SK-N-SH (cell line): Measurements from ENCODE around the gene MCC. TPM values are rescaled to one million over a fixed set of nuclear protein-coding genes. Genes with fewer than 3 reads are reported as not detected.

Source experiments
- CTCF ChIA-PET: fragments of 300-600, 350-600 bp; formaldehyde crosslinking; extraction: SDS; loops from one replicate; lab custom pipeline; 2021; lab: Yijun Ruan, JAX
- POLR2A ChIA-PET: fragments of 350-600 bp; sonication (Branson Sonifier 250); formaldehyde crosslinking; extraction: SDS; loops from one replicate; lab custom pipeline; 2020; ENCODE audit warnings: antibody characterized with exemption, inconsistent platforms; lab: Yijun Ruan, JAX
- DNase-seq: peaks from one replicate; pipeline ENCODE4 v3.0.0; 2012
- H2AFZ ChIP-seq: fragments of 200-600 bp; sonication (generic); 2 replicates; pipeline ENCODE4 v1.8.1; 2016; ENCODE audit warnings: antibody characterized with exemption, mild to moderate bottlenecking, low read depth
- H3F3A ChIP-seq: fragments of 200-600 bp; sonication (generic); replicated peaks from 2 replicates; pipeline ENCODE3; 2016; ENCODE audit warnings: antibody characterized with exemption, mild to moderate bottlenecking; ENCODE audit not compliant: insufficient read depth
- H3K27ac ChIP-seq, 2 experiments: fragments of 200-500 bp in 1 of 2; fragments of 200-600 bp in 1 of 2; sonication (Bioruptor generic) in 1 of 2; sonication (generic), shearing (Covaris generic) in 1 of 2; 2 replicates each; pipeline versions ENCODE4 v1.5.1 to v1.6.1; 2014 to 2016; ENCODE audit warnings: low read depth in 2 of 2, inconsistent platforms in 1 of 2, low read length in 1 of 2, mild to moderate bottlenecking in 1 of 2, mixed read lengths in 1 of 2
- H3K27me3 ChIP-seq: fragments of 200-600 bp; sonication (generic), shearing (Covaris generic); 2 replicates; pipeline ENCODE4 v1.6.1; 2016; ENCODE audit warnings: mixed run types; ENCODE audit not compliant: insufficient read depth
- H3K36me3 ChIP-seq, 2 experiments: fragments of 200-500 bp in 1 of 2; fragments of 200-600 bp in 1 of 2; sonication (Bioruptor generic) in 1 of 2; sonication (generic) in 1 of 2; replicated peaks in 1 of 2; 2 replicates each; pipeline versions ENCODE3 to v1.5.1; 2014 to 2016; ENCODE audit warnings: low read length in 1 of 2, mild to moderate bottlenecking in 1 of 2; ENCODE audit not compliant: insufficient read depth in 2 of 2, control insufficient read depth in 1 of 2
- H3K4me1 ChIP-seq, 2 experiments: fragments of 200-500 bp in 1 of 2; fragments of 200-600 bp in 1 of 2; sonication (Bioruptor generic) in 1 of 2; sonication (generic), shearing (Covaris generic) in 1 of 2; 2 replicates each; pipeline versions ENCODE4 v1.5.1 to v1.6.1; 2014 to 2016; ENCODE audit warnings: low read depth in 1 of 2, low read length in 1 of 2, mixed run types in 1 of 2; ENCODE audit not compliant: insufficient read depth in 2 of 2, control insufficient read depth in 1 of 2
- H3K4me2 ChIP-seq: fragments of 200-600 bp; sonication (generic), shearing (Covaris generic); 2 replicates; pipeline ENCODE4 v1.6.1; 2017; ENCODE audit warnings: mixed run types
- H3K4me3 ChIP-seq, 2 experiments: fragments of 200-500 bp in 1 of 2; fragments of 200-600 bp in 1 of 2; sonication (Bioruptor generic) in 1 of 2; sonication (generic), shearing (Covaris generic) in 1 of 2; 2 replicates each; pipeline versions ENCODE4 v1.5.1 to v1.8.1; 2014 to 2016; ENCODE audit warnings: low read depth in 2 of 2, inconsistent platforms in 1 of 2, low read length in 1 of 2, mild to moderate bottlenecking in 1 of 2, mixed read lengths in 1 of 2, moderate library complexity in 1 of 2
- H3K79me2 ChIP-seq: fragments of 200-600 bp; sonication (generic); 2 replicates; pipeline ENCODE4 v1.8.1; 2017; ENCODE audit warnings: mild to moderate bottlenecking; ENCODE audit not compliant: insufficient read depth
- H3K9ac ChIP-seq: fragments of 200-600 bp; sonication (generic); 2 replicates; pipeline ENCODE4 v1.6.1; 2017; ENCODE audit warnings: mixed run types
- H3K9me2 ChIP-seq: fragments of 200-600 bp; sonication (generic); 2 replicates; pipeline ENCODE4 v1.6.1; 2017; ENCODE audit warnings: mixed run types
- H3K9me3 ChIP-seq: fragments of 200-600 bp; sonication (generic); 2 replicates; pipeline ENCODE4 v1.6.1; 2017; ENCODE audit warnings: mixed run types, mild to moderate bottlenecking, moderate library complexity
- H4K20me1 ChIP-seq: fragments of 200-600 bp; sonication (generic); 2 replicates; pipeline ENCODE4 v1.6.1; 2017; ENCODE audit warnings: mild to moderate bottlenecking, mixed run types; ENCODE audit not compliant: insufficient read depth
- CHD2 ChIP-seq: fragments of 150-350 bp; IDR thresholded peaks from 2 replicates; pipeline ENCODE4 v1.6.1; 2018; ENCODE audit warnings: low read length; ENCODE audit not compliant: partially characterized antibody
- ELF1 ChIP-seq: IDR thresholded peaks from 2 replicates; pipeline ENCODE4 v1.4.0; 2012
- IRF3 ChIP-seq: fragments of 150-350 bp; IDR thresholded peaks from 2 replicates; pipeline ENCODE4 v1.6.1; 2016; ENCODE audit warnings: mild to moderate bottlenecking, low read depth, low read length
- MXI1 ChIP-seq: IDR thresholded peaks from 2 replicates; pipeline ENCODE4 v1.6.1; 2012; ENCODE audit warnings: mild to moderate bottlenecking, low read depth, low read length, improper control_type of control experiment
- NFIC ChIP-seq: IDR thresholded peaks from 2 replicates; pipeline ENCODE4 v1.4.0; 2012; ENCODE audit warnings: borderline replicate concordance
- NRF1 ChIP-seq: IDR thresholded peaks from 2 replicates; pipeline ENCODE4 v1.6.1; 2012; ENCODE audit warnings: low read depth, mild to moderate bottlenecking, low read length
- RAD21 ChIP-seq: IDR thresholded peaks from 2 replicates; pipeline ENCODE4 v1.6.1; 2012; ENCODE audit warnings: mild to moderate bottlenecking, low read length
- REST ChIP-seq: IDR thresholded peaks from 2 replicates; pipeline ENCODE4 v1.6.1; 2012; ENCODE audit warnings: mild to moderate bottlenecking, low read depth, low read length, moderate library complexity
- SIN3A ChIP-seq: IDR thresholded peaks from 2 replicates; pipeline ENCODE4 v1.6.1; 2012; ENCODE audit warnings: low read depth, mild to moderate bottlenecking, low read length, moderate library complexity, borderline replicate concordance
- USF1 ChIP-seq: IDR thresholded peaks from 2 replicates; pipeline ENCODE4 v1.4.0; 2012; ENCODE audit warnings: low read depth, borderline replicate concordance
- ZBTB33 ChIP-seq: IDR thresholded peaks from 2 replicates; pipeline ENCODE4 v1.4.0; 2012; ENCODE audit warnings: low read depth, borderline replicate concordance
- WGBS: methylation state at CpG from one replicate; pipeline ENCODE4 v1.1.6; 2017; ENCODE audit warnings: low lambda C conversion rate; 5-methylcytosine and 5-hydroxymethylcytosine counted together
- polyA plus RNA-seq, 3 experiments: library from polyadenylated mRNA; depleted of rRNA; stranded (reverse); fragments of >200 nt; gene quantifications; 2 replicates each; pipeline ENCODE4 v1.2.3, GENCODE V29; 2012
- TF ChIP-seq, protein P1 (sequence below): IDR thresholded peaks from 2 replicates; pipeline ENCODE4 v1.4.0; 2012; ENCODE audit warnings: low read depth

Gene MCC
- polyA plus RNA-seq, 1 of the 3 experiments (the other 2 are of a cell fraction), result 3.6 TPM

DNA sequence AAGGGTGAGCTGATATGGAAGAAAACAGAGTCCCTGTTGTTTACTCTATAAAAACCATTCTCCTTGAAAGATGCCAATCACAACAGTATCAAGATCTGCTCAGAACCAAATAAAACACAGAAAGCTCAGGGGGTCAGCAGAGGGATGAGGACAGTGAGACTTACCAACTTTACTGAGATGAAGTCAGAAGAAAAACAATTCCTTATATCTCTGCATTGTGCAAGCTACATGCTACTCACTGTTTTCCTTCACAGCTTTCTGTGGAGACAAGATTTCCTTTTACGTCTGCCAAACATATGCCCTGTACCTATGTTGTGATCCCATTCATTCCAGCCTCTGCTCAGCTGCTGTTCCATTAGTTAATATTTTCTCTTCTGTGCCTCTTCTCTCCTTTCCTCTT is 239.0 kb downstream of the MCC start:
- ChIA-PET POLR2A (no interaction called here), CTCF (no interaction called here)
- Histone ChIP-seq H3K4me1 (peaks cover 0 to 17% of the 10 kb centered on the region in 2 experiments; a peak in 1 of 4 replicates), H3K9me2 (no peaks in the 10 kb centered on the region), H2AFZ (no peak overlapping the region), H3K4me3 (no peak overlapping the region), H3K36me3 (no peaks in the 10 kb centered on the region), H3K27ac (no peak overlapping the region), H3K4me2 (no peak overlapping the region), H3K27me3 (no peaks in the 10 kb centered on the region), H4K20me1 (no peaks in the 10 kb centered on the region), H3F3A (no peaks in the 10 kb centered on the region), H3K79me2 (no peaks in the 10 kb centered on the region), H3K9ac (no peak overlapping the region), H3K9me3 (no peaks in the 10 kb centered on the region)
- no peak for DNase-seq
- no peak for TF ChIP-seq NRF1
- TF ChIP-seq, protein P1, sequence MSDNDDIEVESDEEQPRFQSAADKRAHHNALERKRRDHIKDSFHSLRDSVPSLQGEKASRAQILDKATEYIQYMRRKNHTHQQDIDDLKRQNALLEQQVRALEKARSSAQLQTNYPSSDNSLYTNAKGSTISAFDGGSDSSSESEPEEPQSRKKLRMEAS, result no peak
- TF ChIP-seq NFIC, result no peak
- no peak for TF ChIP-seq RAD21
- TF ChIP-seq CHD2, result no peak
- no peak for TF ChIP-seq ZBTB33
- TF ChIP-seq MXI1, result no peak
- no peak for TF ChIP-seq USF1
- no peak for TF ChIP-seq IRF3
- TF ChIP-seq REST, result no peak
- TF ChIP-seq SIN3A, result no peak
- no peak for TF ChIP-seq ELF1
- 92% methylated on average over 1 of the region's 1 CpG for WGBS
